Thymus (tissue), 11 donors: ENCODE measurements around the gene SH3GL3. TPM values are rescaled to one million over a fixed set of nuclear protein-coding genes. Genes with fewer than 3 reads are reported as not detected.

Experiments used
- DNase-seq, 9 donors: peaks; one replicate each; pipeline ENCODE4 v3.0.0-alpha.2; 2013; ENCODE audit warnings: low spot score in 9 of 9, low read depth in 6 of 9, missing footprints in 1 of 9
- H3K27ac ChIP-seq, 2 donors: one replicate each; pipeline ENCODE4 v1.5.1; 2013; ENCODE audit warnings: control low read depth in 1 of 2, low read depth in 1 of 2, low read length in 1 of 2, mild to moderate bottlenecking in 1 of 2, moderate library complexity in 1 of 2
- H3K27me3 ChIP-seq, 2 donors: one replicate each; pipeline ENCODE4 v1.5.1; 2013; ENCODE audit warnings: low read length in 1 of 2; ENCODE audit not compliant: control insufficient read depth in 2 of 2, insufficient read depth in 1 of 2
- H3K36me3 ChIP-seq, 2 donors: one replicate each; pipeline ENCODE4 v1.5.1; 2013; ENCODE audit warnings: low read length in 1 of 2, mild to moderate bottlenecking in 1 of 2, moderate library complexity in 1 of 2; ENCODE audit not compliant: control insufficient read depth in 2 of 2, insufficient read depth in 2 of 2
- H3K4me1 ChIP-seq, 2 donors: one replicate each; pipeline ENCODE4 v1.5.1; 2013; ENCODE audit warnings: low read length in 2 of 2; ENCODE audit not compliant: control insufficient read depth in 2 of 2, insufficient read depth in 2 of 2
- H3K4me3 ChIP-seq, 2 donors: one replicate each; pipeline ENCODE4 v1.5.1; 2013; ENCODE audit warnings: low read length in 2 of 2, control low read depth in 1 of 2, mild to moderate bottlenecking in 1 of 2
- H3K9me3 ChIP-seq, 2 donors: one replicate each; pipeline ENCODE4 v1.5.1; 2013; ENCODE audit warnings: low read length in 1 of 2, mild to moderate bottlenecking in 1 of 2; ENCODE audit not compliant: control insufficient read depth in 2 of 2, insufficient read depth in 1 of 2
- whole genome bisulfite sequencing: extraction: QIAGEN DNeasy Blood & Tissue Kit; methylation state at CpG from one replicate; pipeline ENCODE4 v1.1.7; 2013; 5-methylcytosine and 5-hydroxymethylcytosine counted together
- polyA plus RNA-seq: library from polyadenylated mRNA; stranded (reverse); fragments of 200-250 nt; gene quantifications from one replicate; pipeline ENCODE4 v1.2.3, GENCODE V29; 2013
- total RNA-seq: library from RNA; stranded (reverse); fragments of 120-200 nt; gene quantifications from one replicate; pipeline ENCODE4 v1.2.4, GENCODE V29; 2013
- donor health status: healthy.

Gene SH3GL3
- total and polyA plus RNA-seq, 2 donors = 2.2 to 3.3 TPM

DNA sequence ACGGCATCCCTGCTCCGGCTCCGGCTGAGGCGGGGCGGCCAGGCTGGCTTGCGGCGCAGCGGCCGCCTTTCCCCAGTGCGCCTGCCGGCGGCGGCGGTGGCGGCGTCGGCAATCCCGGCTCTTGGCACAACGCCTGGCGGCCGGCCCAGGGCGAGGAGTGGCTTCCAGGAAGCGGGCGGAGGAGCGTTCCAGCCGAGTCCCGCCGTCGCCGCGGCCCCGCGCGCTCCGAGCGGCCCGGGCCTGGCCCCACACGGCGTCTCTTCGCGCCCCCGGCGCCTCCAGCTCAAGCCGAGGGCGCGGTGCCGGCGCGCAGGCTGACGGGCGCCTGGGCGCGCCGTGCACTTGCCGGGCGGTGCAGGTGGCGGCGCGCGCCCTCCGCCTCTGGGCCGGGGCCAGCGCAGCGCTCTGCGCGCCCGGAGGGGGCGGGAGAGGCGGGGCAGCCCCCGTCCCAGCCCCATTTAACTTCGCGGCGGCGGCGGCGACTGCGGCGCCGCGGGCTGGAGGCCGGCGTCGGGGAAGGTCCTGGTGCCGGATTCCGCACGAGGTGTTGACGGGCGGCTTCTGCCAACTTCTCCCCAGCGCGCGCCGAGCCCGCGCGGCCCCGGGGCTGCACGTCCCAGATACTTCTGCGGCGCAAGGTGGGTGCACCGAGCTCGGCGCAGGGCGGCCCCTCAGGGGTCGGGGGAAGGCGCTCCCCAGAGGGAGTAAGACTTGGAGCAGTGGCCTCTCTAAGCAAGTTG, 206.7 kb downstream of the SH3GL3 start, which contains the start of gene ADAMTSL3:
TSS of gene ADAMTSL3 (plus strand) at position 485 of the 740 bp plus-strand sequence. CDS start 1,639 bp downstream, outside the sequence.
- Histone ChIP-seq H3K36me3 (no peaks in the 10 kb centered on the region), H3K27ac (no peak within 1 kb of the TSS), H3K4me1 (no peaks in the 10 kb centered on the region), H3K4me3 (peak within 1 kb of the TSS in 1 of 2 donors; percentile 2), H3K9me3 (no peaks in the 10 kb centered on the region), H3K27me3 (peaks cover 31 to 39% of the 10 kb centered on the region in 2 donors)
- DNase-seq = no peak
- WGBS = 3% methylated on average over 105 of the region's 105 CpGs

DNA sequence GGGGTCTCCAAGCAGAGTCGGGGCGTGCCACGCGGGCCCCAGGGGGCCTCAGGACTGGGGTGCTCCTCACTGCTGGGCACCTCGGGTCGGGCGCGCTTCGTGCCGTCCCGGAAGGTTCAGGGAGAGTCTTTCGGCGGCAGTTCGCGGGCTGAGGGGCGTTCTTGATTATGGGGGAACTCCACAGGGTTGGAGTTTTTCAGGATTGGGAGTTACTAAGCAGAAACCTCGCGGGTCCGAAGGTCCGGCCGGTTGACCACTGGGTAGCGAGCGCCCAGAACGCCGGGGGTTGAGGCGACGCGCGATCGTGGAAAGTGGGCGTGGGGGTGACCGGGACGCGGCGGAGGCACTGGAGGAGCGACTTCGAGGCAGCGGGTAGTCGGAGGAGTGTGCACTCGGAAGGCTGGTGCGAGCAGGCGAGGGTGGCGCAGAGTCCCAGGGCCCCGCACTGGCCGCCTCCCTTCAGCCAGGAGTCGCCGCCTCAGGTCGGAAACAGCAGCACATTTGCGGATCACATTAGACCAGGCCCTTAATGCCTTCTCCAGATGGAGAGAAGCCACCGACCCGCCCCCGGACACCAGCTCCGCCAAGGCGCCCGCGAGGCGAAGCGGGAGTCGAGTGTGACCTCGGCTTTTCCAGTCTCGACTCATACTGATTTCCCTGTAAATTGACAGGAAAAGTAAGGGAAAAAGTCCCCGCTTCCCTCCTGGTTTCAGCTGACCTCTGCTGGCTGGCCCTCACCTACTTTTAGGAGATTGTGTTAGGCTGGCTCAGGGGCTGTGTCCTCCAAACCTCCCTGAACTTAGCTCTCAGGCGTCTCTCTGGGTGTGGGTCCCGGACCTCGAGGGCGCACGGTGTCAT, 207.5 kb downstream of the SH3GL3 start:
- 13% methylated on average over 67 of the region's 67 CpGs for whole genome bisulfite sequencing
- no peaks in the 10 kb centered on the region for H3K36me3 ChIP-seq
- H3K9me3 ChIP-seq = no peaks in the 10 kb centered on the region
- H3K4me1 ChIP-seq = no peaks in the 10 kb centered on the region
- H3K4me3 ChIP-seq = no peak overlapping the region
- H3K27me3 ChIP-seq = peaks cover 31 to 39% of the 10 kb centered on the region in 2 donors
- DNase-seq = no peak
- H3K27ac ChIP-seq = no peak overlapping the region

DNA sequence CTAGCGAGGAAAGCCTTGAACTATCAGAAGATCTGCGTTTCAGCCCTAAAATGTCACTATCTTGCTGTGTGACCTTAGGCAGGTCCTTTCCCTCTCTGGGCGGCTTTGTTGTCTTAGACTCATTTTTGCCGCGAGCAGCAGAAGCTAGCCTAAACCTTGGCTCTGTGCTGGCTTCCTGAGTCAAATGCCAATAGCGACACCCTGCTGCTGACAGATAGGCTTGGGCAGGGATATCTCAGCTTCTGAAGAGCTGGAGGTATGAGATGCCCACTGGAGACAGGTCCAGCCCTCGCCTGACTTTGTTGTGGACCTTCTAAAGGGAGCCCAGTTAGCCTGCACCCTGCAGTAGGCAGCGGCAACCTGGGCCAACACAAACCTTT, 208.1 kb downstream of the SH3GL3 start:
- no peaks in the 10 kb centered on the region for H3K36me3 ChIP-seq
- H3K9me3 ChIP-seq = no peaks in the 10 kb centered on the region
- no peaks in the 10 kb centered on the region for H3K4me1 ChIP-seq
- no peak overlapping the region for H3K4me3 ChIP-seq
- no peak overlapping the region for H3K27ac ChIP-seq
- peaks cover 31 to 39% of the 10 kb centered on the region in 2 donors for H3K27me3 ChIP-seq
- no peak for DNase-seq
- 82% methylated on average over 8 of the region's 8 CpGs for WGBS

DNA sequence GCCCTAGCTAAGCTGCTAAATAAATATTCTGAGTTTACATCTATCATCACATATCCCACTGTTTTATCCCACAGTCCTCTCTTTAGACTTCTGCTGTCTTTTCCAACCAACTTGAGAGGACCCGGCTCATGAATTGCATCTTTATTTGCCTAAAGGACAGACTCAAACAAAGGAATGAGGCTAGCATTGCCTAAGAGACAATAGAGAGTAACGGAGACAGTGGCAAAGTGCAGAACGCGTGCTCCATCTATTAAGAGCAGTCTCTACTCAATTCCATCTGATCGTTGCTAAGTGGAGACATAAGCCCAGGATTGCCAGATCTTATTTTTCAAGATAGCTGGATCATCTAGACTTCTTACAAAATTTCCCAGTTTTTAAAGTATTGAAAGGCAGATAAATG, 209.1 kb downstream of the SH3GL3 start:
- H3K4me1 ChIP-seq = no peaks in the 10 kb centered on the region
- H3K36me3 ChIP-seq = no peaks in the 10 kb centered on the region
- H3K4me3 ChIP-seq = no peak overlapping the region
- no peak for DNase-seq
- no peaks in the 10 kb centered on the region for H3K9me3 ChIP-seq
- peaks cover 31 to 39% of the 10 kb centered on the region in 2 donors for H3K27me3 ChIP-seq
- 94% methylated on average over 5 of the region's 5 CpGs for WGBS
- H3K27ac ChIP-seq = no peak overlapping the region

DNA sequence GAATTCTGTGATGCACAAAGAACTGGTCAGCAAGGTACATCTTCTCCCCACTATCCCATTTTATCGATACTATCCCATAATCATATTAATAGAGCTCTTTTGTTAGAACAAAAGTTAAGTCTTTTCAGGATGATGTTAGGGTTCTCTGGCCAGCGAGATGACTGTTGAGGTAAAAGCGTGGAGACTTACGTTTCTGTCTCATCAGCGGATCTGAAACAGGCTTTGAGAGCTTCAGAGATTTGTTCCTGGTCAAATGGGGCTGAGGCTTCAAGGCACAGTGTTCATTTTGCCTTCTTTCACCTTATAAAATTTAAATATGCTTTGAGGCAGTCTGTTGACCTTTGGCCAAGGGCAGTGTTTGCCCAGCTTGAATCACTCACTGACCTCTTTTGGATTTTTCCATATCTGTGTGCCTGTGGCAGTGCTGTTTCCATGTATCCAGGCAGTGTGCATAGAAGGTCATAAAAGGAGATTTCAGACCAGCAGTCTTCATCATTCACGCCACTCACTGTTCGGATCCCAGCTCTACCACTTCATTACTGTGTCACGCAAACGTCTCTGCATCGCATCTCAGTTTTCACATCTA, 209.9 kb downstream of the SH3GL3 start:
- no peak overlapping the region for H3K27ac ChIP-seq
- no peak for DNase-seq
- H3K4me3 ChIP-seq = no peak overlapping the region
- no peaks in the 10 kb centered on the region for H3K9me3 ChIP-seq
- H3K36me3 ChIP-seq = no peaks in the 10 kb centered on the region
- H3K4me1 ChIP-seq = no peaks in the 10 kb centered on the region
- peaks cover 29 to 39% of the 10 kb centered on the region in 2 donors for H3K27me3 ChIP-seq
- WGBS = 94% methylated on average over 10 of the region's 10 CpGs

DNA sequence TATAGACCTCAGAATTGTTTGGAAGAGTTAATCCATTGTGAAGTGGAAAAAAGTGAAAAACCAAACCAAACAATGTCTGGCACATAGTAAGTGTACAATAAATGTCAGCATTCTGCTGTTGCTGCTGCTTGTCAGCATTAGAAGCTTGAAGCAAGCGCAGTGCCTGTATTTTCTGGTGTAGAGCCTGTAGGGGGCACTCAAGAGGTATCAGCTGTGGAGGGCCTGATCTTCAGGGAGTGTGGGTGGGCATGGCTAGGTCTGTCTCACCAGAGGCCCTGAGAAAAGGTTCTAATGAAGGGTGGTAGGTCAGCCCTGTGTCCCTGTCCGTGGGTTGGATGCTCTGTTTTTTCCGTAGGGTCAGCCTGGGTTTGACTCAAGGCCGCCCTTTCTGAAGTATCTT, 210.4 kb downstream of the SH3GL3 start:
- H3K4me3 ChIP-seq = no peak overlapping the region
- H3K27ac ChIP-seq = no peak overlapping the region
- DNase-seq = no peak
- H3K4me1 ChIP-seq = no peaks in the 10 kb centered on the region
- no peaks in the 10 kb centered on the region for H3K36me3 ChIP-seq
- H3K27me3 ChIP-seq = peaks cover 26 to 38% of the 10 kb centered on the region in 2 donors
- H3K9me3 ChIP-seq = no peaks in the 10 kb centered on the region
- WGBS = 91% methylated on average over 4 of the region's 4 CpGs

DNA sequence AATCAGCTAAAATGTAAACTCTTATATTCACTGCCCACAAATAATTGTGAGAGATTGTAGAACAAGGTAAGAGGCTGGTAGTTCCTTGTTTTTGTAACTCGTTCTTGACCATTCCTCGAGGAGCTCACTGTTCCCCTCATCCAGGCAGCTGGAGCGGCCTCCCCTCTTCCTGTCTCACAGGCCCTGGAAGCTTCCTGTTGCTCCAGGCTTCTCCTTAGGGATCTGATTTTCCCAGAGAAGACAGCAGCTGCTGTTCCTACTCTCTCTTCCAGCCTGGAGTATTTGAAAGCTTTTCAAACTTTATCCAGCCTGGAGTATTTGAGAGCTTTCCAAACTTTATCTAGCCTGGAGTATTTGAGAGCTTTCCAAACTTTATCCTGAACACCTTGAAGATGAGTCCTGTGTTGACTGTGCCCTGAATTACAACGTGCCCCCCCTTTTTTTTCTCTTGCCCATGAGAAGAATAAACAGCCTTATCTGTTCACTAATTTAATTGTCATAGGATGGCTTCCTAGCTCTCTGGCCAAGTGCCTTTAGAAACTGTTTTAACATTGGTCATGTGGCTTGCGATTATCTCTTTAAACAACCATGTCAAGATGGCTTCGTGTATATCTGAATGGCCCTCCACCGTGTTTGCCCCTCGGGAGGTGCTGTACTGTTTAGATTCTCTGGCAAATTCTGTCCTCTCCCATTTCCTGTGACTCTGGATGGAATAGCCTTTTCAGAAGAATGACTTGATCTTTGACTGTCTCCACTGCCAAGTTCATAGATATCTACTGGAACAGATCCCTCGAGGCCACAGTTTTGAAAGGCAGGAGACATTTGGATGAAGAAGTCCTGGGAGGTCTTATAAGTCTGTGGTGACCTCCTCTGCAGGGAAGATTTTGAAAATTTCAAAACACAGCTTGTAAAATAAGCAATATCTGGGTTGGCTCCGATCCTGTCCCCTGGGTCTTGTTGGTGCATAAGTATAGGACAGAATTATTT, 211.6 kb downstream of the SH3GL3 start:
- H3K4me1 ChIP-seq = no peaks in the 10 kb centered on the region
- H3K27ac ChIP-seq = no peak overlapping the region
- H3K27me3 ChIP-seq = peaks cover 17 to 26% of the 10 kb centered on the region in 2 donors
- WGBS = 75% methylated on average over 10 of the region's 10 CpGs
- H3K9me3 ChIP-seq = no peaks in the 10 kb centered on the region
- DNase-seq = no peak
- no peaks in the 10 kb centered on the region for H3K36me3 ChIP-seq
- H3K4me3 ChIP-seq = no peak overlapping the region

DNA sequence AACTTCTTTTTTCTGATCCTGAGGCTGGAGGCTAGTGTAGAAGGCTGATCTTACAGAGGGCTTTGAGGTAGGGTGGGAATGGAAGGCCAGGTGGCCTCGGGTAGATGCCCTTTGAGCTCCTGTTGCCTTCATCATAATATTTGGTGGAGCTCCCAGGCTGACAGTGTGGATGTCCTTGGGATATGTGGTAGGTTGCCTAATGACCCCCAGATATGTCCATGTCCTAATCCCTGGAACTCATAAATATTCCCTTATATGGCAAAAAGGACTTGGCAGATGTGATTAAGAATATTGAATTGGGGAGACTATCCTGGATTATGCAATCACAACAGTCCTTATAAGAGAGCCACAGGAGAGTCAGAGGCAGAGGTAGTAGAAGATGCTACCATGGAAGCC, 212.3 kb downstream of the SH3GL3 start:
- Histone ChIP-seq H3K4me3 (no peak overlapping the region), H3K36me3 (no peaks in the 10 kb centered on the region), H3K4me1 (no peaks in the 10 kb centered on the region), H3K27me3 (peaks cover 12 to 19% of the 10 kb centered on the region in 2 donors), H3K9me3 (no peaks in the 10 kb centered on the region), H3K27ac (no peak overlapping the region)
- 76% methylated on average over 1 of the region's 1 CpG for WGBS
- no peak for DNase-seq
